Measurements from ENCODE around the gene AADACL4. TPM values are rescaled to one million over a fixed set of nuclear protein-coding genes. Genes with fewer than 3 reads are reported as not detected.

Gene AADACL4
- total and polyA plus RNA-seq, 3 donors from 2014 or later, result 0.66 TPM; not detected in 2

DNA sequence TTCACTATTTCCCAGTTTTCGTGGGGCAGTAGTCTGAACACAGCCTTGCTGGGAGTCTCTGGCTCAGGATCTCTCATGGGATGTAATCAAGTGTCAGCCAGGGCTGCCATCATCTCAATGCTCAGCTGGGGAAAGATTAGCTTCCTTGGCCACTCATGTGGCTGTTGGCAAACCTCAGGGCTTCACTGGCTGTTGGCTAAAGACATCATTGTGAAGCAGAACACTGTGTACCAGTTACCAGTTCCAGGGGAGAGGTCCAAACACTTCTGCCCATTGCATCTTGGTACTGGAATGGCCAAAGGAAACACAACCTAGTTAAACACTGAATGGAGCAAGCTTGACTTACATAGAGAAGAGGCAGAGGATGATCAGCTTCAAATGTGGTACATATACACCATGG lies 33.7 kb downstream of the AADACL4 start:
- Histone ChIP-seq H3K4me1 (no peaks in the 10 kb centered on the region), H3K27me3 (no peaks in the 10 kb centered on the region), H3K4me3 (no peak overlapping the region), H3K27ac (no peak overlapping the region), H3K36me3 (ENCODE audit: low read depth, missing control alignments) (no peaks in the 10 kb centered on the region), H3K9me3 (no peaks in the 10 kb centered on the region)
- WGBS, 2 donors, result 86 to 96% methylated on average over 1 of the region's 1 CpG
- TF ChIP-seq, protein P1, sequence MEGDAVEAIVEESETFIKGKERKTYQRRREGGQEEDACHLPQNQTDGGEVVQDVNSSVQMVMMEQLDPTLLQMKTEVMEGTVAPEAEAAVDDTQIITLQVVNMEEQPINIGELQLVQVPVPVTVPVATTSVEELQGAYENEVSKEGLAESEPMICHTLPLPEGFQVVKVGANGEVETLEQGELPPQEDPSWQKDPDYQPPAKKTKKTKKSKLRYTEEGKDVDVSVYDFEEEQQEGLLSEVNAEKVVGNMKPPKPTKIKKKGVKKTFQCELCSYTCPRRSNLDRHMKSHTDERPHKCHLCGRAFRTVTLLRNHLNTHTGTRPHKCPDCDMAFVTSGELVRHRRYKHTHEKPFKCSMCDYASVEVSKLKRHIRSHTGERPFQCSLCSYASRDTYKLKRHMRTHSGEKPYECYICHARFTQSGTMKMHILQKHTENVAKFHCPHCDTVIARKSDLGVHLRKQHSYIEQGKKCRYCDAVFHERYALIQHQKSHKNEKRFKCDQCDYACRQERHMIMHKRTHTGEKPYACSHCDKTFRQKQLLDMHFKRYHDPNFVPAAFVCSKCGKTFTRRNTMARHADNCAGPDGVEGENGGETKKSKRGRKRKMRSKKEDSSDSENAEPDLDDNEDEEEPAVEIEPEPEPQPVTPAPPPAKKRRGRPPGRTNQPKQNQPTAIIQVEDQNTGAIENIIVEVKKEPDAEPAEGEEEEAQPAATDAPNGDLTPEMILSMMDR (IDR thresholded peaks at IDR 0.05), result no peak
- intact Hi-C loops (cut with DNase I; ENCODE audit: low total_unique reads), result no loop called here
- DNase-seq, result no peak

DNA sequence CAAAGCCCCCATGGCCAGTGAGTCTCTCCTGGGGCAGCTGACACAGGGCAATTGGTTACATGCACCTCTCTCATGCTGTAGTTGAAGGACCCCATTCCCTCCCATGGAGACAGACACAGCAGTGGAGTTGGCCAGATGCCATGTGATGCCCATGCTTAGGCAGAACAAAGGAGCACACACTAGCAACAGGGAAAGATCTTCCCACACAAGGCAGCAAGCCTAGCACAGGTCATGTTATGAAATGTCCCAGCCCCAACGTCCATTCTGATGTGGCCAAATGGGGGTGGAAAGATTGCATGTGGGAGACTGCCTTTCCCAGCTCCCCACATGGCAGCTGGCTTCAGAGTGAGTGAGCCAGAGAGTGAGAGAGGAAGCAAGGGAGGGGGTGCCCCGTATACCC lies 34.5 kb downstream of the AADACL4 start:
- no peaks in the 10 kb centered on the region for H3K27me3 ChIP-seq
- no peak overlapping the region for H3K27ac ChIP-seq
- H3K4me3 ChIP-seq, result no peak overlapping the region
- TF ChIP-seq, protein P1 (IDR thresholded peaks at IDR 0.05), result no peak
- TF ChIP-seq POLR2A (IDR thresholded peaks at IDR 0.05), result no peak
- H3K9me3 ChIP-seq, result no peaks in the 10 kb centered on the region
- intact Hi-C loops (cut with DNase I; ENCODE audit: low total_unique reads), result no loop called here
- H3K4me1 ChIP-seq, result no peaks in the 10 kb centered on the region
- 68 to 77% methylated on average over 2 of the region's 2 CpGs for WGBS, 2 donors
- H3K36me3 ChIP-seq (ENCODE audit: low read depth, missing control alignments), result no peaks in the 10 kb centered on the region
- no peak for DNase-seq

DNA sequence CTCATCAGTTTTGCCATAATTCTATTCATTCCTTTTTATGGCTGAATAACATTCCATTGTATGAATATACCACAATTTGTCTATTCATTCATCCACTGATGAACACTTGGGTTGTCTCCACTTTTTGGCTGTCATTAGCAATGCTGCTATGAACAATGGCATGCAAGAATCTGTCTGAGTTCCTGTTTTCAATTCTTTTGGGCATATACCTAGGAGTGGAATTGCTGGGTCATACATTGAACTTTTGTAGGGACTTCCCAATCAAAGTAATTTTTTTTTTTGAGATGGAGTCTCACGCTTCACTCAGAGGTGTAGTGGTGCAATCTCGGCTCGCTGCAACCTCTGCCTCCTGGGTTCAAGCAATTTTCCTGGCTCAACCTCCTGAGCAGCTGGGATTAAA lies 34.9 kb downstream of the AADACL4 start:
- intact Hi-C loops (cut with DNase I; ENCODE audit: low total_unique reads), result no loop called here
- 91 to 96% methylated on average over 3 of the region's 3 CpGs for WGBS, 2 donors

DNA sequence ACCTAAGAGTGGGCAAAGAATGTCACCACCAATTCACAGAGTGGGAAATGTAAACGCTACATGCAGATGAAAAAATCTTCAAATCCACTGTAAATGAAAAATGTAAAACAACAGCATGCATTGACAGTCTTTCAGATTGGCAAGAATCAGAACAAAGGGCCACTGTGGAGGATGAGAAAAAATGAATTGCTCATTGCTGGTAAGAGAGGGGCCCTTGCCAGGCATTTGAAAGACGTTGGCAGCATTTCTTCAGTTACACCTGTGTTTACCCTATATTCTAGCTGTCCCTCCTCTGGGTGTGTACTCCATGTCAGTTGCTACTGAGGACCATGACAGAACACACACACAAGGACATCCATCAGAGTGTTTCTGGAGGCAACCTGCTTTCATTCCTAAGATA lies 46.3 kb downstream of the AADACL4 start:
- intact Hi-C loops (cut with DNase I; ENCODE audit: low total_unique reads), result no loop called here
- Histone ChIP-seq H3K27ac (no peak overlapping the region), H3K4me1 (no peaks in the 10 kb centered on the region), H3K9me3 (no peaks in the 10 kb centered on the region), H3K27me3 (no peaks in the 10 kb centered on the region), H3K36me3 (ENCODE audit: low read depth, missing control alignments) (no peaks in the 10 kb centered on the region), H3K4me3 (no peak overlapping the region)
- no peak for DNase-seq
- 46 to 50% methylated on average over 2 of the region's 2 CpGs for WGBS, 2 donors
- TF ChIP-seq, protein P1 (IDR thresholded peaks at IDR 0.05), result no peak
- TF ChIP-seq POLR2A (IDR thresholded peaks at IDR 0.05), result no peak

More for the DNA sequence above, 34.9 kb downstream of the AADACL4 start:
- Histone ChIP-seq H3K9me3 (no peaks in the 10 kb centered on the region), H3K27me3 (no peaks in the 10 kb centered on the region), H3K4me3 (no peak overlapping the region), H3K4me1 (no peaks in the 10 kb centered on the region), H3K27ac (no peak overlapping the region), H3K36me3 (ENCODE audit: low read depth, missing control alignments) (no peaks in the 10 kb centered on the region)
- no peak for DNase-seq
- TF ChIP-seq POLR2A (IDR thresholded peaks at IDR 0.05), result no peak
- TF ChIP-seq, protein P1 (IDR thresholded peaks at IDR 0.05), result no peak

DNA sequence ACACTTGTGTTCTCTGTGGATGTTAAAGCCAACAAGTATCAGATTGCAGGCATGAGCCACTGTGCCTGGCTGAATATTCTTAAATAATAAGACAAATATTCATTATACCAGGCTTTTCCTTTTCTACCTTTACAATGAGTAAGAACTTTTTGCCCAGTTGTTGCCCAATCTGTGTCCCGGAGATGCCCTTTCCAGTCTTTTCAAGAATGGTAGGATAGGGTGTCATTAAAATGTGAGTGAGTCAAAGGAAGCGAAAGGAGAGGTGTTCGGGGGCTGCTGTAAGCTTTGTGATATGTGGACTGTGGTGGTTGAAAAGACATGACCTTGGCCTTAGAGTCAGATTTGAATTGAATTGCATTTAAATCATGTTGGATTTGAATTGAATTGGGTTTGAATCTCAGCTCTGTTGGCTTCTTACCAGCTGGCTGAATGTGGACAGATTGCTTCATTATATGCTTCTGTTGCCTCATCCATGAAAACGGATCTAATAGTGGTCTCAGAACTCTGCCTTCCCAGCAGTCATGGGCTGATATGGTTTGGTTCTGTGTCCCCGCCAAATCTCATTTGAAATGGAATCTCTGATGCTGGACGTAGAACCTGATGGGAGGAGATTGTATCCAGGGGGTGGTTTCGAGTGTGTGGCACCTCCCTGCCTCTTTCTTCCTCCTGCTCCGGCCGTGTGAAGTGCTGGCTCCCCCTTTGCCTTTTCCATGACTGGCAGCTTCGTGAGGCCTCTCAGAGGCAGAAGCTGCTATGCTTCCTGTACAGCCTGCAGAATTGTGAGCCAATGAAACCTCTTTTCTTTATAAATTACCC lies 49.3 kb downstream of the AADACL4 start:
- Histone ChIP-seq H3K36me3 (ENCODE audit: low read depth, missing control alignments) (no peaks in the 10 kb centered on the region), H3K27me3 (no peaks in the 10 kb centered on the region), H3K27ac (no peak overlapping the region), H3K4me1 (no peaks in the 10 kb centered on the region), H3K9me3 (no peaks in the 10 kb centered on the region), H3K4me3 (no peak overlapping the region)
- TF ChIP-seq, protein P1 (IDR thresholded peaks at IDR 0.05), result no peak
- TF ChIP-seq POLR2A (IDR thresholded peaks at IDR 0.05), result no peak
- no peak for DNase-seq
- 61 to 72% methylated on average over 10 of the region's 10 CpGs for WGBS, 2 donors
- intact Hi-C loops (cut with DNase I; ENCODE audit: low total_unique reads), result no loop called here
